ENCODE results near the gene CMTM3. TPM values are rescaled to one million over a fixed set of nuclear protein-coding genes. Genes with fewer than 3 reads are reported as not detected.

CMTM3 gene
- total RNA-seq, 1 donor from 2014 or later: 89.2 TPM

DNA sequence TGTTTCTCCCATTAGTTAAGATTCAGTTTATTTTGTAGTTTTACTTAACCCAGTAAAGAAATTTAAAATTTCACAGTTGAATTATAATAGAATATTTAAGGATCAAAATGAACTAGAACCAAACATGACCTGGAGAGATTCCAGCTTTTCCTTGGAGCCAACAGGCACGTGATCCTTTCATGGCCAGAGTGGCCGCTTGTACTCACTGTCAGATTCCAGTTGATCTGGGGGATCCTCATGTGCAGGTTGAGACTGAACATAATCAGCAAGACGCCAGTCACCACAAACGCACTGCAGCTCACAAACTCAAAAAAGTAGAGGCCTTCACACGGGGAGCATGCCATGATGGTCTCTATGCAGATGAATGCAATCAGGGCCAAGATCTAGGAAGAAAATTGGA, 31.7 kb downstream of the CMTM3 start:
- no peak overlapping the region for H3K27ac Mint-ChIP-seq (ENCODE audit: unreplicated experiment)
- H3K27me3 Mint-ChIP-seq (ENCODE audit: low read depth): no peaks in the 10 kb centered on the region
- no peak for TF ChIP-seq CTCF (conservative IDR thresholded peaks at IDR 0.05)
- no peak for DNase-seq (ENCODE audit: low read depth, low spot score)
- peaks cover 12% of the 10 kb centered on the region for H3K4me1 Mint-ChIP-seq
- peaks cover 6% of the 10 kb centered on the region for H3K36me3 Mint-ChIP-seq (ENCODE audit: low read depth)
- no peak overlapping the region for H3K4me3 Mint-ChIP-seq
- H3K9me3 Mint-ChIP-seq: no peaks in the 10 kb centered on the region

- TF ChIP-seq CTCF (conservative IDR thresholded peaks at IDR 0.05): no peak
- Mint-ChIP-seq H3K27ac (ENCODE audit: unreplicated experiment) (no peak overlapping the region), H3K4me1 (peaks cover 12% of the 10 kb centered on the region), H3K36me3 (ENCODE audit: low read depth) (peaks cover 6% of the 10 kb centered on the region), H3K4me3 (no peak overlapping the region), H3K27me3 (ENCODE audit: low read depth) (no peaks in the 10 kb centered on the region), H3K9me3 (no peaks in the 10 kb centered on the region)
- DNase-seq (ENCODE audit: low read depth, low spot score): no peak
Observed at GRCh38 chr16:66637806-66638205, 33.3 kb downstream of the CMTM3 start.

GRCh38 chr16:66639091-66639885, 34.8 kb downstream of the CMTM3 start:
- H3K4me1 Mint-ChIP-seq: peaks cover 12% of the 10 kb centered on the region
- no peak for DNase-seq (ENCODE audit: low read depth, low spot score)
- no peak for TF ChIP-seq CTCF (conservative IDR thresholded peaks at IDR 0.05)
- no peak overlapping the region for H3K4me3 Mint-ChIP-seq
- H3K27me3 Mint-ChIP-seq (ENCODE audit: low read depth): no peaks in the 10 kb centered on the region
- no peaks in the 10 kb centered on the region for H3K9me3 Mint-ChIP-seq
- H3K36me3 Mint-ChIP-seq (ENCODE audit: low read depth): peaks cover 2% of the 10 kb centered on the region
- H3K27ac Mint-ChIP-seq (ENCODE audit: unreplicated experiment): no peak overlapping the region

DNA sequence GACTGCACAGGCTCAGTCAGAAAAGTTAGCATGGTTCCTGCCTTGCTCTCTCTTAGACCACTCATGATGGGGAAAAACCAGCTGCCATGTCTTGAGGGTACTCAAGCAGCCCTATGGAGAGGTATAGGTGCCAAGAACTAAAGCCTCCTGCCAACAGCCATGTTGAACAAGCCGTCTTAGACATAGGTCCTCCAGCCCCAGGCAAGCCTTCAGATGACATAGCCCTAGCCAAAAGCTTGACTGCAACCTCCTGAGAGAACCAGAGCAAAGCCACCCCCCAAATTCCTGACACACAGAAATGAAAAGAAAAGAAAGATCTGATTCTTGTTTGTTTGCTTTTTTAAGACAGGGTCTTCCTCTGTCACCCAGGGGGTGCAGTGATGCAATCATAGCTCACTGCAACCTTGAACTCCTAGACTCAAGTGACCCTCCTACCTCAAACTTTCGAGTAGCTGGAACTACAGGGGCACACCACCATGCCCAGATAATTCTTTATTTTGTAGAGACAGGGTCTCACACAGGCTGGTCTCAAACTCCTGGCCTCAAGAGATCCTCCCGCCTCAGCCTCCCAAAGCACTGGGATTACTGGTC, 36.3 kb downstream of the CMTM3 start:
- no peak for DNase-seq (ENCODE audit: low read depth, low spot score)
- Mint-ChIP-seq H3K4me3 (no peak overlapping the region), H3K36me3 (ENCODE audit: low read depth) (no peaks in the 10 kb centered on the region), H3K27me3 (ENCODE audit: low read depth) (no peaks in the 10 kb centered on the region), H3K9me3 (no peaks in the 10 kb centered on the region), H3K4me1 (peaks cover 12% of the 10 kb centered on the region), H3K27ac (ENCODE audit: unreplicated experiment) (no peak overlapping the region)
- TF ChIP-seq CTCF (conservative IDR thresholded peaks at IDR 0.05): no peak

DNA sequence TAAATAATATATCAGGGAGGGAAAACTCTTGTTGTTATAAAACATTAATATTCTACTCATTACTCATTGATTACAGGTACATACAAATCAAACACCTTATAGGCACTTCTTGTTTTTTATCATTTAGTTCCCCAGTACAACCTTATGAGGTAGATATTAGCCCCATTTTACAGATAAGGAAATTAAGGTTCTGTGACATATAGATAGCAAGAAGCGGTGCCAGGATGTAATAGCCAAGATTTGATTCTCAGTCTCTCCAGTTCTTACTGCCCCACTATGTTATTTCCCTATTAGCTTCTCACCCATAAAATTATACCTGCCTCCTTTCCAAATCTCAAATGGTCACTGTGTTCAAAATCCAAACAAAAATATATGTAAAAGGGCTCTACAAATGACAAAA, 36.9 kb downstream of the CMTM3 start:
- no peak for DNase-seq (ENCODE audit: low read depth, low spot score)

More for the DNA sequence above, 36.9 kb downstream of the CMTM3 start:
- Mint-ChIP-seq H3K36me3 (ENCODE audit: low read depth) (no peaks in the 10 kb centered on the region), H3K4me1 (peaks cover 12% of the 10 kb centered on the region), H3K4me3 (no peak overlapping the region), H3K27ac (ENCODE audit: unreplicated experiment) (no peak overlapping the region), H3K9me3 (no peaks in the 10 kb centered on the region), H3K27me3 (ENCODE audit: low read depth) (no peaks in the 10 kb centered on the region)
- no peak for TF ChIP-seq CTCF (conservative IDR thresholded peaks at IDR 0.05)
